ENCODE results near the gene SPNS2. TPM values are rescaled to one million over a fixed set of nuclear protein-coding genes. Genes with fewer than 3 reads are reported as not detected.

The SPNS2 gene
- total and polyA plus RNA-seq, 10 of the 15 experiments (the other 5 are each of a cell fraction or from before 2014, with no cell fraction given), result 0.04 to 1.1 (median 0.23) TPM; not detected in 2

GRCh38 chr17:4506175-4506813 lies 7.6 kb downstream of the SPNS2 start:
- ChIA-PET POLR2A (no interaction called here), SMC1A (ENCODE audit: uncharacterized antibody, unreplicated experiment) (no interaction called here), CTCF (no interaction called here), RAD21 (ENCODE audit: unreplicated experiment) (no interaction called here)
- Histone ChIP-seq H3K27ac (ENCODE audit: control insufficient read depth, insufficient read depth) (no peak overlapping the region), H3K4me3 (no peak overlapping the region), H3K27me3 (replicated peaks in 1 of 2; ENCODE audit: control insufficient read depth in 2 of 2, insufficient read depth in 2 of 2, low read length in 1 of 2) (peaks cover under 1 to 3% of the 10 kb centered on the region in 2 experiments; a peak in 3 of 4 replicates), H3K79me2 (ENCODE audit: control insufficient read depth, insufficient read depth, low read length) (no peaks in the 10 kb centered on the region), H3K9me3 (replicated peaks; ENCODE audit: control insufficient read depth, insufficient read depth, low read length) (no peaks in the 10 kb centered on the region), H3K4me2 (ENCODE audit: control insufficient read depth, insufficient read depth) (no peak overlapping the region), H3K4me1 (ENCODE audit: control insufficient read depth, insufficient read depth, low read length) (peaks cover 6% of the 10 kb centered on the region; the same call in 1 of the 2 replicates), H2AFZ (ENCODE audit: control insufficient read depth, low read depth, low read length) (no peak overlapping the region), H3K36me3 (ENCODE audit: control insufficient read depth in 2 of 2, insufficient read depth in 2 of 2, low read length in 1 of 2) (no peaks in the 10 kb centered on the region), H3K9ac (ENCODE audit: control insufficient read depth, insufficient read depth, low read length) (no peak overlapping the region), H4K20me1 (ENCODE audit: control insufficient read depth, insufficient read depth) (no peaks in the 10 kb centered on the region)
- FAIRE-seq (no peak), DNase-seq (ENCODE audit: low read depth, low spot score) (no peak), ATAC-seq (no peak)
- no TSS peak for BruUV-seq (replicated peaks)
- 46% methylated on average over 13 of the region's 13 CpGs for WGBS (ENCODE audit: insufficient coverage, insufficient replicate concordance, low lambda C conversion rate, missing lambda C conversion rate)
- in situ Hi-C loops (cut with MboI), result no loop called here
- intact Hi-C loops (cut with micrococcal nuclease; ENCODE audit: unreplicated experiment), result no loop called here
- no peak for TF ChIP-seq SMAD5 (IDR thresholded peaks at IDR 0.05; ENCODE audit: low read depth)
- TF ChIP-seq PRDM15 (CRISPR knock-in tag; IDR thresholded peaks at IDR 0.05), result no peak
- no peak for TF ChIP-seq SP1 (IDR thresholded peaks at IDR 0.05; ENCODE audit: low read depth, low read length)
- no peak for TF ChIP-seq BHLHE40 (IDR thresholded peaks at IDR 0.05; ENCODE audit: borderline replicate concordance in 1 of 2, low read depth in 2 of 2, low read length in 1 of 2)
- TF ChIP-seq, protein P1, sequence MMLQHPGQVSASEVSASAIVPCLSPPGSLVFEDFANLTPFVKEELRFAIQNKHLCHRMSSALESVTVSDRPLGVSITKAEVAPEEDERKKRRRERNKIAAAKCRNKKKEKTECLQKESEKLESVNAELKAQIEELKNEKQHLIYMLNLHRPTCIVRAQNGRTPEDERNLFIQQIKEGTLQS (IDR thresholded peaks at IDR 0.05; ENCODE audit: borderline replicate concordance, extremely low read depth, low read depth, low read length), result no peak
- TF ChIP-seq EED (IDR thresholded peaks at IDR 0.05; ENCODE audit: low read depth), result no peak
- no peak for TF ChIP-seq STAT3 (IDR thresholded peaks at IDR 0.05; ENCODE audit: low read depth, low read length)
- no peak for TF ChIP-seq ZNF622 (IDR thresholded peaks at IDR 0.05)
- TF ChIP-seq, protein P2, sequence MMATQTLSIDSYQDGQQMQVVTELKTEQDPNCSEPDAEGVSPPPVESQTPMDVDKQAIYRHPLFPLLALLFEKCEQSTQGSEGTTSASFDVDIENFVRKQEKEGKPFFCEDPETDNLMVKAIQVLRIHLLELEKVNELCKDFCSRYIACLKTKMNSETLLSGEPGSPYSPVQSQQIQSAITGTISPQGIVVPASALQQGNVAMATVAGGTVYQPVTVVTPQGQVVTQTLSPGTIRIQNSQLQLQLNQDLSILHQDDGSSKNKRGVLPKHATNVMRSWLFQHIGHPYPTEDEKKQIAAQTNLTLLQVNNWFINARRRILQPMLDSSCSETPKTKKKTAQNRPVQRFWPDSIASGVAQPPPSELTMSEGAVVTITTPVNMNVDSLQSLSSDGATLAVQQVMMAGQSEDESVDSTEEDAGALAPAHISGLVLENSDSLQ (IDR thresholded peaks at IDR 0.05), result no peak
- TF ChIP-seq MTA3 (IDR thresholded peaks at IDR 0.05; ENCODE audit: borderline replicate concordance, low read length), result no peak
- no peak for TF ChIP-seq KLF5 (IDR thresholded peaks at IDR 0.05; ENCODE audit: partially characterized antibody)
- TF ChIP-seq, protein P3, sequence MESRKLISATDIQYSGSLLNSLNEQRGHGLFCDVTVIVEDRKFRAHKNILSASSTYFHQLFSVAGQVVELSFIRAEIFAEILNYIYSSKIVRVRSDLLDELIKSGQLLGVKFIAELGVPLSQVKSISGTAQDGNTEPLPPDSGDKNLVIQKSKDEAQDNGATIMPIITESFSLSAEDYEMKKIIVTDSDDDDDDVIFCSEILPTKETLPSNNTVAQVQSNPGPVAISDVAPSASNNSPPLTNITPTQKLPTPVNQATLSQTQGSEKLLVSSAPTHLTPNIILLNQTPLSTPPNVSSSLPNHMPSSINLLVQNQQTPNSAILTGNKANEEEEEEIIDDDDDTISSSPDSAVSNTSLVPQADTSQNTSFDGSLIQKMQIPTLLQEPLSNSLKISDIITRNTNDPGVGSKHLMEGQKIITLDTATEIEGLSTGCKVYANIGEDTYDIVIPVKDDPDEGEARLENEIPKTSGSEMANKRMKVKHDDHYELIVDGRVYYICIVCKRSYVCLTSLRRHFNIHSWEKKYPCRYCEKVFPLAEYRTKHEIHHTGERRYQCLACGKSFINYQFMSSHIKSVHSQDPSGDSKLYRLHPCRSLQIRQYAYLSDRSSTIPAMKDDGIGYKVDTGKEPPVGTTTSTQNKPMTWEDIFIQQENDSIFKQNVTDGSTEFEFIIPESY (IDR thresholded peaks at IDR 0.05), result no peak
- no peak for TF ChIP-seq SRF (IDR thresholded peaks at IDR 0.05; ENCODE audit: low read depth in 2 of 2, low read length in 2 of 2)
- no peak for TF ChIP-seq E4F1 (IDR thresholded peaks at IDR 0.05; ENCODE audit: borderline replicate concordance, partially characterized antibody)
- TF ChIP-seq YY1 (IDR thresholded peaks at IDR 0.05; ENCODE audit: low read depth, low read length), result no peak
